NCI-H2196 (cell line): Measurements from ENCODE around the gene SIAE.
"Not testable (repeated sequence)": the region's sequence is repeated elsewhere in the genome, so short reads cannot be mapped to it uniquely, and the experiment has no call there.

Experiments used
- DNase-seq: peaks from one replicate; lab custom pipeline; 2025; ENCODE audit not compliant: unreplicated experiment; lab: John Stamatoyannopoulos, UW

Gene SIAE

DNA sequence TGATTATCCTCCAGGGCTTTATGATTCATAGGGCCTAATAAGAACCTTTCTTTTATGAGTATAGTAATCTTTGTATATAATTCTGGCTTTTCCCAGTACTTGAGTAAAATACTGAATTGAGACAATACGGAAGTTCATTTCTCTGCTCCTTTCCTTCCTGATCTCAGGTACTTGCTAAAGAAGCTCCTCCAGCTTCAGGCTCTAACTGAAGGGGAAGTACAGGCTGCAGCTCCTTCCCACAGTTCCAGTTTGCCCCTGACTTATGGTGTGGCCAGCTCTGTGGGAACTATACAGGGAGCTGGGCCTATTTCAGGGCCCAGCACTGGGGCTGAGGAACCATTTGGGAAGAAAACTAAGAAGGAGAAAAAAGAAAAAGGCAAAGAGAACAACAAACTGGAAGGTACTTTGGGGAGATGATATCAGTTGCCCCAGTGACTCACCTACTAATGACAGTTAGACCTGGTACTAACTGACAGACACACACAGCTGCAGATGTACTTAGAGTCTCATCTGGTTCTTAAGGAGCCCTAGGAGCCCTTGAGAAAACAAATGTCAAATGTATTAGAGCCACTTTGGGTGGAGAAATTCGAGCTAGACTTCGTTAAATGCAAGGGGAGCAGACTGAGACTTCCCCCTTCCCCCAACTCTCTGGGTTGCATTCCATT lies 47.9 kb downstream of the SIAE start:
- no peak for DNase-seq

GRCh38 chr11:124623861-124624525 lies 49.5 kb downstream of the SIAE start:
- DNase-seq: no peak

- peak; percentile 77 for DNase-seq
Observed at GRCh38 chr11:124622531-124623451, 50.7 kb downstream of the SIAE start, which contains the start of gene TBRG1. TBRG1 (plus strand) TSS chr11:124622864; CDS start chr11:124623084, 220 bp downstream.

GRCh38 chr11:124618863-124619262 lies 54.7 kb downstream of the SIAE start:
- DNase-seq: no peak

DNA sequence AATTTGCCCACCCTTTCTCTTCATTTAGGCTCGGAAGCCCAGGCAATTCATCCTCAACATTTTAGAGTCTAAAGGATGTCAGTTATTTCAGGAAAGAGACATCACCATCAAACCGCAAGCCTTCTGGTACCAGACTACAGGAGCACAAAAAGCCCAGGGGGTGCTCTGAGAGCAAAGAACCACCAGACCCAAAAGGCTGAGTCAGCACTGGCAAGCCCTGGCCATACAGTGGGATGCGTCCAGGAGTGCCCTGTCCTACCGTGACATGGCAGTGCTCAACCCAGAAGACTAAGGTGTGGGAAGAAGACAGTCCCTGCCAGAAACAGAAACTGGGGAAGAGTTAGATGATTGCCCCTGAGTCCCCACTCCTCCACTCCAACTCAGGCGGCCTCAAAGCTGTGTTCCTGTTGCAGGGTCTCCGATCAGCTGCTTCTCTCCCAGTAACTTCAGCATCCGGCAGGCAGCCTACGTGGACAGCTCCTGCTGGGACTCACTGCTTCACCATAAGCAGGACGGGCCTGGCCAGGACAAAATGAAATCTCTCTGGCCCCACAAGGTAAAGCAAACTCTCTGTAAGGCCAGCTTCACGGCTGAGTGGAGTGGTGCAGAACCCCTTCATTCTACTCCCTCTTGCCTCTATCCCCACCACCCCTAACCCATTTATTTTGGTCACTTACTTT lies 60.8 kb downstream of the SIAE start:
- no peak for DNase-seq

- DNase-seq: no peak
Observed at GRCh38 chr11:124612045-124612444, 61.5 kb downstream of the SIAE start.

DNA sequence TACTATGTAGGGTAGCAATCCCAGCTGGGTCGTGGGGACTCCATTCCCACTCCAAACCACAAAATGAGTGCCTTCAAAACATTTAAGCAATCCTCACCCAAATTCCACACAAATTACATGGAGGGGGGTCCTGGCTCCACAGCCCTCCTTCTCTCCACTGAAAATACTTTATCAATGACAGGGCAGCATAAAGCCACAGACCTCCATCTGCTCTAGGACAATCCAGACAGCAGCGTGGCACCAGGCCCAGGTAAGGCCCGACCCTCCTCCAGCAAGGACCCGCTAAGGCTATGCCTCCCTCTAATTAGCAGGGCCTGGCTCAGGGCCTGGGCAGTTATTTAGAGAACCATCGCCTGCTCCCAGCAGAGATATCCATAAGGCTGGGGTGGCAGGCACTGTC lies 62.5 kb downstream of the SIAE start, which contains the start of gene PANX3:
Gene PANX3, plus strand, starts transcription at position 365 of the 400 bp plus-strand sequence. CDS start 129 bp downstream, outside the sequence.
- no peak for DNase-seq

GRCh38 chr11:124610295-124610694 lies 63.2 kb downstream of the SIAE start:
- no peak for DNase-seq

DNA sequence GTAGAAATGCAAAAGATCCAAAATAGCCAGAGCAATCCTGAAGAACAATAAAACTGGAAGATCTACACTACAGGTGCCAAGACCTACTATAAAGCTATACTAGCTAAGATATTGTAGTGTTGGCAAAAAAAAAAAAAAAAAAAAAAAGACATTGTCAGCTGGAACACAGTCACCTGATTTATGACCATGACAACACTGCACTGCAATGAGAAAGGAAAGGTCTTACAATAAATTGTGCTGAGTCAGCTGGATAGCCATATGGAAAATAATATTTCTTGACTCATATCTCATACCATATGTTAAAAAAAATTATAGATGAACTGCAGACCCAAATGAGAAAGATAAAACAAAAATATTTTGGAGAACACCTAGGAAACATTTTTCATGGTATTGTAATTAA lies 65.4 kb downstream of the SIAE start:
- no peak for DNase-seq

DNA sequence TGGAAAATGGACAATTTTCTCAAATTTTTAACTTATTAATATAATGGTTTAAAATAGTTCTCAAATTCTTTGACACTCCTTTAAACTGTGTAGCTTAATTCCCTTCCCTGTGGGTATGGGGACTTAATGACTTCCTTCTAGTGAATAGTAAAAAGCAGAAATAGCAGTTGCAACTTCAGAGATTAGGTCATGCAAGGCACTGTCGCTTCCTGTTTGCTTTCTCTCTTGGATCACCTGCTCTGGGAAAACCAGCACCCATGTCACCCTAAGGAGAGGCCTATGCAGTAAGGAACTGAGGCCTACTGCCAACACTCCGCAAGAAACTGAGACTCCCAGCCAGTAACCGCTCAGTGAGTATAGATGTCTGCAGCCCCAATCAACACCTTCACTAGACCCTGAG lies 67.8 kb downstream of the SIAE start:
- no peak for DNase-seq

DNA sequence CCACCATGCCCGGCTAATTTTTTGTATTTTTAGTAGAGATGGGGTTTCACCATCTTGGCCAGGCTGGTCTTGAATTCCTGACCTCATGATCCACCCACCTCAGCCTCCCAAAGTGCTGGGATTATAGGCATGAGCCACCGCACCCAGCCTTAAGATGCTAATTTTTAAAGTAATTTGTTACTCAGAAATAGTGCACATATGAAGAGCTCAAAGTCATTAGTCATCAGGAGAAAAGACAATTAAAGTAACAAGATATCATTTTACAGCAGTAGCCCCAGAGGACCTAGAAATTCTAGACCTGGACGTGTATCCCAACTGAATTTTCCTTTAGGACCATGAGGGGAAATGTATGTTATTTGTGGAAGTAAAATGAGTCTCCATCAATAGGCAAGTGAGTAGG lies 70.8 kb downstream of the SIAE start:
- DNase-seq: not testable (repeated sequence)

- DNase-seq: no peak
Observed at GRCh38 chr11:124602193-124602592, 71.3 kb downstream of the SIAE start.

- DNase-seq: no peak
Observed at GRCh38 chr11:124600621-124601320, 72.8 kb downstream of the SIAE start.

- no peak for DNase-seq
Observed at GRCh38 chr11:124597626-124598025, 75.9 kb downstream of the SIAE start.

GRCh38 chr11:124595302-124595701 lies 78.2 kb downstream of the SIAE start:
- DNase-seq: no peak

DNA sequence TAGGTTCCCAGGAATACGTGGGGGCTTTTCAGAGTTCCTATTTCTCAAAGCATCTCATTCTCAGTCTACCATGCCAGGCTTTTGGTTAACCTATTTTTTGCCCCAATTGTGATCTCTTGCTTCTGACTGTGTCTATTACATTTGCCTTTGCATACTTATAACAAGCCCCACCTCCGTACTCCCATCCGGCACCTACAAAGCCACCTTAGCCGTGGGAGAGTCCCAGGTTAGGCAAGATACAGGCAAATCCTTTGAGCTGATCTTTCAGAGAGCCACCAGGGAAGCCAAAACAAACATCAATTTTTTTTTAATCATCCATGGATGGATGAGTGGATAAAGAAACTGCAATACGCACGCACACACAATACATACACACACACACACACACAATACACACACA lies 80.9 kb downstream of the SIAE start:
- no peak for DNase-seq

- no peak for DNase-seq
Observed at GRCh38 chr11:124591430-124591829, 82.1 kb downstream of the SIAE start.

DNA sequence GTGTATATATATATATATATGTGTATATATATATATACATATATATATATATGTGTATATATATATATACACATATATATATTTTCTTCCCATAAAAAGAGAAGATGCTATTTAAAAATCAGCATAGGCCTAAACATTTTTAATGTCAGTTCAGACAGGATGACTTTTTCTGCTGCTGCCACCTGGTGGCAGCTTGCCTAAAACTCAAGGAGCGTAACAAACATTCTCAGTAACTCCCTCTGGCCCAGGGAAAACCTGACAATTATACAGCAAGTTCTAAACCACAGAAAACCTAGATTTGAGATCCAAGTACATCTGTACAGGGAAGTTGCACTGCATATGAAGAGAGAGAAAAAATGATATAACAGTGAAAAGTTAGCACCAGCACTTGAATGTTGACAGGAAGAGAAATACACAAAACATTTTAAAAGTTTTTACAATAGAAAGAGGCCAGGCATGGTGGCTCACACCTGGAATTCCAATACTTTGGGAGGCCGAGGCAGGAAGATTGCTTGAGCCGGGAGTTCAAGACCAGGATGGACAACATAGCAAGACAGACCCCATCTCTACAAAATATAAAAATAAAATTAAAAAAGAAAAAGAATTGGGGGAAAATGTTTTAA lies 87.2 kb downstream of the SIAE start:
- DNase-seq: peak; percentile 58

DNA sequence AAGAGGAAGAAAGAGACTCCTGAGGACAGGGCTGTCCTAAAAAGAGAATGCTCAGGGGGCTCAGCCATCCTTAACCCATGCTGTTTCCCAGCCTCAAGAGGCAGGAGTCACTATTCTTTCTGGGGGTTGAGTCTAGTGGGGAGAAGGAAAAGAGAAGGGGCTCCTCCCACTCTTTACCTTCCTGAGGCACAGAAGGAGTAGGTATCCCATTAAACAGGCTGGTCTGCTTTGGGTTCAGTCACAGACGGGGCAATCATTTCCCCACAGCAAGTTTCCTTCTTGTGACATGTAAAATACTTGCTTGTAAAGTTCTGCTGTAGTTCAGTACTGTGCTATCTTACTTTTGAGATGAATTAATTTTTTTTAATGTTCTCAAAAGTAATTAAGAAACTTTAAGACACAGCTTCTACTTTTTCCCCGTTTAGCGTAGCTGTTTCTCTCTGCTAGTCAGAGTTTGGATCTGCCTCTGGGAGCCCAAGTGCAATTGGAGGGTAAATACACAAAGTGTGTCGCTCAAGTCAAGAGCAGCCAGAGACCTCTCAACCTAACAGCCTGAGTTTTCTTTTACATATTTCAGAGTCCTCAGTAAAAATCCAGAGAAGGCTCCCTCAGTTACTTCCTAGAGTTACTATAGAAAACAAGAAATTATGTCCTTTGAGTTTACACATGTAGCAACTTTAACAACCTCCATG lies 88.7 kb downstream of the SIAE start:
- DNase-seq: no peak
